ENCODE results near the gene ALKBH5. TPM values are rescaled to one million over a fixed set of nuclear protein-coding genes. Genes with fewer than 3 reads are reported as not detected.

ALKBH5 gene
- total and polyA plus RNA-seq, 9 of the 15 experiments (the other 6 are each of a cell fraction or from before 2014, with no cell fraction given), result 11.4 to 70.0 (median 47.4) TPM

DNA sequence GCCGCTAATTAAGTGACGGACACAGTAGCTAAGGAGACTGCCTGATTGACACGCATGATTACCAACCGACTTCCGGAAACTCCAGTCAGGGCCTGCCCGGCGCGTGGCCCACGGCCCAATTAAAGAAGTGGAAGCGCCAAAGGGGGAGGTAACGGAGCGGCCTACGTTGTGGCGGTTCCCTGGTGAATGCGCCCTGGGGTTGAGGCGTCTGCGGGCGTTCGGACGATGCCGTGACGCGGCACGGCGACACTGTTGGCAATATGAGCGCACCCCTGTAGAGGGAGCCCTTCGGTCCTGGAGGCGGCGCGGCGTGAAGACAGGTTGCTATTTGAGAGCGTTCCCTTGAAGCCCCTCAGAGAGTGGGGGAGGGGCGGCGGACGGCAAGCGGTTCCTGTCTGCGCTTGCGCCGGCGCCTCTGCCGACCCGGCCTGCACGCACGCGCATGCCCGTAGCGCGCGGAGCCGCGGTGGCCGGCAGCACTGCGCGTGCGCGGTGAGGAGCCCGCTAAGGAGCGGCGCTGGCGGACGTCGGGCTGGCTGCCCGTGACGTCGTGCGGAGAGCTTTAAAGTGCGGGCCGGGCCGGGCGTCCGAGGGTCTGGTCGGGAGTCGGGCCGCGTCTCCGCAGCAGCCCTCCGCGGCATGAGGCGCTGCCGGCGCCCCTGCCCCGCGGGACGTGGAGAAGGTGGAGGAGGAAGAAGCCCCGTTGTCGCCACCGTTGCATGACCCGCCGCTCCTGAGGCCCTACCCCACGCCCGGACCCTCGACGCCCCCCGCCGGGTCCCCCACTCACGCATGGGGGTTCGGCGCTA, at the start of gene ALKBH5 (continued):
- TF ChIP-seq, protein P1, sequence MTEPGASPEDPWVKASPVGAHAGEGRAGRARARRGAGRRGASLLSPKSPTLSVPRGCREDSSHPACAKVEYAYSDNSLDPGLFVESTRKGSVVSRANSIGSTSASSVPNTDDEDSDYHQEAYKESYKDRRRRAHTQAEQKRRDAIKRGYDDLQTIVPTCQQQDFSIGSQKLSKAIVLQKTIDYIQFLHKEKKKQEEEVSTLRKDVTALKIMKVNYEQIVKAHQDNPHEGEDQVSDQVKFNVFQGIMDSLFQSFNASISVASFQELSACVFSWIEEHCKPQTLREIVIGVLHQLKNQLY (CRISPR knock-in tag; conservative IDR thresholded peaks at IDR 0.05), result no peak
- TF ChIP-seq FOSL1 (tag; conservative IDR thresholded peaks at IDR 0.05), result no peak
- no peak for TF ChIP-seq NR3C1 (CRISPR knock-in tag; IDR thresholded peaks at IDR 0.05)
- no peak for TF ChIP-seq KDM5B (IDR thresholded peaks at IDR 0.05; ENCODE audit: insufficient replicate concordance, low read depth, low read length)
- TF ChIP-seq FOXJ3 (CRISPR knock-in tag; IDR thresholded peaks at IDR 0.05), result no peak
- TF ChIP-seq, protein P2, sequence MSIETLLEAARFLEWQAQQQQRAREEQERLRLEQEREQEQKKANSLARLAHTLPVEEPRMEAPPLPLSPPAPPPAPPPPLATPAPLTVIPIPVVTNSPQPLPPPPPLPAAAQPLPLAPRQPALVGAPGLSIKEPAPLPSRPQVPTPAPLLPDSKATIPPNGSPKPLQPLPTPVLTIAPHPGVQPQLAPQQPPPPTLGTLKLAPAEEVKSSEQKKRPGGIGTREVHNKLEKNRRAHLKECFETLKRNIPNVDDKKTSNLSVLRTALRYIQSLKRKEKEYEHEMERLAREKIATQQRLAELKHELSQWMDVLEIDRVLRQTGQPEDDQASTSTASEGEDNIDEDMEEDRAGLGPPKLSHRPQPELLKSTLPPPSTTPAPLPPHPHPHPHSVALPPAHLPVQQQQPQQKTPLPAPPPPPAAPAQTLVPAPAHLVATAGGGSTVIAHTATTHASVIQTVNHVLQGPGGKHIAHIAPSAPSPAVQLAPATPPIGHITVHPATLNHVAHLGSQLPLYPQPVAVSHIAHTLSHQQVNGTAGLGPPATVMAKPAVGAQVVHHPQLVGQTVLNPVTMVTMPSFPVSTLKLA (conservative IDR thresholded peaks at IDR 0.05), result peak; percentile 72 to 77; a peak in 3 of 4 replicates
- TF ChIP-seq, protein P3, sequence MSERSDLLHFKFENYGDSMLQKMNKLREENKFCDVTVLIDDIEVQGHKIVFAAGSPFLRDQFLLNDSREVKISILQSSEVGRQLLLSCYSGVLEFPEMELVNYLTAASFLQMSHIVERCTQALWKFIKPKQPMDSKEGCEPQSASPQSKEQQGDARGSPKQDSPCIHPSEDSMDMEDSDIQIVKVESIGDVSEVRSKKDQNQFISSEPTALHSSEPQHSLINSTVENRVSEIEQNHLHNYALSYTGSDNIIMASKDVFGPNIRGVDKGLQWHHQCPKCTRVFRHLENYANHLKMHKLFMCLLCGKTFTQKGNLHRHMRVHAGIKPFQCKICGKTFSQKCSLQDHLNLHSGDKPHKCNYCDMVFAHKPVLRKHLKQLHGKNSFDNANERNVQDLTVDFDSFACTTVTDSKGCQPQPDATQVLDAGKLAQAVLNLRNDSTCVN (CRISPR knock-in tag; IDR thresholded peaks at IDR 0.05), result no peak
- no peak; the same call in 1 of the 2 replicates for TF ChIP-seq SOX6 (IDR thresholded peaks at IDR 0.05)
- TF ChIP-seq, protein P4, sequence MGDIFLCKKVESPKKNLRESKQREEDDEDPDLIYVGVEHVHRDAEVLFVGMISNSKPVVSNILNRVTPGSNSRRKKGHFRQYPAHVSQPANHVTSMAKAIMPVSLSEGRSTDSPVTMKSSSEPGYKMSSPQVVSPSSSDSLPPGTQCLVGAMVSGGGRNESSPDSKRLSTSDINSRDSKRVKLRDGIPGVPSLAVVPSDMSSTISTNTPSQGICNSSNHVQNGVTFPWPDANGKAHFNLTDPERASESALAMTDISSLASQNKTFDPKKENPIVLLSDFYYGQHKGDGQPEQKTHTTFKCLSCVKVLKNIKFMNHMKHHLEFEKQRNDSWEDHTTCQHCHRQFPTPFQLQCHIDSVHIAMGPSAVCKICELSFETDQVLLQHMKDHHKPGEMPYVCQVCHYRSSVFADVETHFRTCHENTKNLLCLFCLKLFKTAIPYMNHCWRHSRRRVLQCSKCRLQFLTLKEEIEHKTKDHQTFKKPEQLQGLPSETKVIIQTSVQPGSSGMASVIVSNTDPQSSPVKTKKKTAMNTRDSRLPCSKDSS (IDR thresholded peaks at IDR 0.05; ENCODE audit: low read depth, partially characterized antibody), result no peak
- no peak for TF ChIP-seq NBN (IDR thresholded peaks at IDR 0.05; ENCODE audit: low read depth)
- TF ChIP-seq, protein P5, sequence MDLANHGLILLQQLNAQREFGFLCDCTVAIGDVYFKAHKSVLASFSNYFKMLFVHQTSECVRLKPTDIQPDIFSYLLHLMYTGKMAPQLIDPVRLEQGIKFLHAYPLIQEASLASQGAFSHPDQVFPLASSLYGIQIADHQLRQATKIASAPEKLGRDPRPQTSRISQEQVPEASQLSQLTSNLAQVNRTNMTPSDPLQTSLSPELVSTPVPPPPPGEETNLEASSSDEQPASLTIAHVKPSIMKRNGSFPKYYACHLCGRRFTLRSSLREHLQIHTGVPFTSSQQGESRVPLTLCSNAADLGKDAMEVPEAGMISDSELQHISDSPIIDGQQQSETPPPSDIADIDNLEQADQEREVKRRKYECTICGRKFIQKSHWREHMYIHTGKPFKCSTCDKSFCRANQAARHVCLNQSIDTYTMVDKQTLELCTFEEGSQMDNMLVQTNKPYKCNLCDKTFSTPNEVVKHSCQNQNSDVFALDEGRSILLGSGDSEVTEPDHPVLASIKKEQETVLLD (IDR thresholded peaks at IDR 0.05), result peak; percentile 88
- TF ChIP-seq ZNF584 (CRISPR knock-in tag; IDR thresholded peaks at IDR 0.05; ENCODE audit: low read depth), result no peak
- TF ChIP-seq SIX5 (IDR thresholded peaks at IDR 0.05; ENCODE audit: borderline replicate concordance in 1 of 2, insufficient read depth in 1 of 2, low read depth in 1 of 2, low read length in 2 of 2), result no peak
- TF ChIP-seq CSDE1 (IDR thresholded peaks at IDR 0.05), result peak in 1 of 2 experiments; percentile 78; a peak in 1 of 4 replicates
- TF ChIP-seq RB1 (IDR thresholded peaks at IDR 0.05; ENCODE audit: low read depth), result peak; percentile 64; the same call in 1 of the 2 replicates
- TF ChIP-seq ESRRA (IDR thresholded peaks at IDR 0.05; ENCODE audit: borderline replicate concordance, low read depth), result 0 out of 2 replicates have a peak, but pooled peaks have one; percentile 18
- no peak for TF ChIP-seq ZNF764 (CRISPR knock-in tag; IDR thresholded peaks at IDR 0.05; ENCODE audit: low read depth)
- TF ChIP-seq ZKSCAN3 (CRISPR knock-in tag; IDR thresholded peaks at IDR 0.05), result no peak
- TF ChIP-seq, protein P6, sequence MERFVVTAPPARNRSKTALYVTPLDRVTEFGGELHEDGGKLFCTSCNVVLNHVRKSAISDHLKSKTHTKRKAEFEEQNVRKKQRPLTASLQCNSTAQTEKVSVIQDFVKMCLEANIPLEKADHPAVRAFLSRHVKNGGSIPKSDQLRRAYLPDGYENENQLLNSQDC (CRISPR knock-in tag; IDR thresholded peaks at IDR 0.05), result no peak
- TF ChIP-seq, protein P7, sequence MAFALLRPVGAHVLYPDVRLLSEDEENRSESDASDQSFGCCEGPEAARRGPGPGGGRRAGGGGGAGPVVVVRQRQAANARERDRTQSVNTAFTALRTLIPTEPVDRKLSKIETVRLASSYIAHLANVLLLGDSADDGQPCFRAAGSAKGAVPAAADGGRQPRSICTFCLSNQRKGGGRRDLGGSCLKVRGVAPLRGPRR (CRISPR knock-in tag; IDR thresholded peaks at IDR 0.05), result no peak
